Left lung (tissue), 10 donors: ENCODE measurements around the gene RPF1. TPM values are rescaled to one million over a fixed set of nuclear protein-coding genes. Genes with fewer than 3 reads are reported as not detected.

ENCODE experiments used
- ATAC-seq: fragments of 200-7000 bp; cut with Tn5 transposase; one replicate; pipeline ENCODE4 v1.9.1; 2020; ENCODE audit warnings: moderate library complexity
- DNase-seq, 4 donors: peaks; one replicate each; pipeline ENCODE4 v3.0.0-alpha.2; 2013 to 2020
- H3K27ac ChIP-seq, 2 donors: fragments of 200-600 bp; sonication (generic) in 1 of 2; one replicate each; pipeline versions ENCODE4 v1.5.0 to v1.8.0; 2020 to 2021
- H3K27me3 ChIP-seq, 2 donors: fragments of 200-600 bp; sonication (generic) in 1 of 2; one replicate each; pipeline versions ENCODE4 v1.5.0 to v1.8.0; 2020 to 2021
- H3K36me3 ChIP-seq, 2 donors: fragments of 200-600 bp; sonication (generic) in 1 of 2; one replicate each; pipeline versions ENCODE4 v1.5.0 to v1.8.0; 2020 to 2021
- H3K4me1 ChIP-seq, 2 donors: fragments of 200-600 bp; one replicate each; pipeline ENCODE4 v1.8.0; 2021
- H3K4me3 ChIP-seq, 2 donors: fragments of 200-600 bp; sonication (generic) in 1 of 2; one replicate each; pipeline versions ENCODE4 v1.5.0 to v1.8.0; 2020 to 2021; ENCODE audit warnings: mild to moderate bottlenecking in 1 of 2
- H3K9me3 ChIP-seq, 2 donors: fragments of 200-600 bp; sonication (generic) in 1 of 2; one replicate each; pipeline versions ENCODE4 v1.5.0 to v1.8.0; 2020 to 2021
- CTCF ChIP-seq, 2 donors: fragments of 200-600 bp; sonication (generic) in 1 of 2; IDR thresholded peaks; one replicate each; pipeline versions ENCODE4 v1.5.0 to v1.8.0; 2021; ENCODE audit warnings: antibody characterized with exemption in 2 of 2
- intact Hi-C, 2 donors: fragments of 100-400 bp; cut with DNase I; formaldehyde crosslinking; loops; one replicate each; pipeline versions ENCODE4 v1.11.2 to v1.14.2; 2022
- polyA plus RNA-seq, 6 donors: library from polyadenylated mRNA; unstranded; fragments of 120-200 nt; gene quantifications; one replicate each; pipeline ENCODE4 v1.2.1, GENCODE V29; 2013; ENCODE audit not compliant: insufficient read length in 6 of 6
- total RNA-seq, 2 donors: library from RNA; stranded (reverse); fragmentation: NEBNext Ultra II Directional; extraction: Animal tissue kit (Norgen Biotek cat#: 25700); gene quantifications; one replicate each; pipeline ENCODE4 v1.2.1, GENCODE V29; 2021
- donor health status: DM: no; HTN: yes; CAD: no.
- donor health status: DM: no; HTN: no; CAD: no.

The RPF1 gene
- total and polyA plus RNA-seq, 8 donors, result 20.6 to 41.1 (median 37.6) TPM

GRCh38 chr1:84508510-84508909 is 29.4 kb downstream of the RPF1 start:
- Histone ChIP-seq H3K36me3 (no peaks in the 10 kb centered on the region), H3K27ac (no peak overlapping the region), H3K27me3 (no peaks in the 10 kb centered on the region), H3K4me3 (no peak overlapping the region), H3K9me3 (peaks cover 0 to 12% of the 10 kb centered on the region in 2 donors), H3K4me1 (peaks cover 5 to 26% of the 10 kb centered on the region in 2 donors)
- TF ChIP-seq CTCF (IDR thresholded peaks at IDR 0.05), result no peak
- intact Hi-C loops, result no loop called here
- ATAC-seq, result no peak
- no peak for DNase-seq

GRCh38 chr1:84509029-84509428 is 30.0 kb downstream of the RPF1 start:
- Histone ChIP-seq H3K4me1 (peaks cover 0 to 20% of the 10 kb centered on the region in 2 donors), H3K9me3 (peaks cover 0 to 12% of the 10 kb centered on the region in 2 donors), H3K4me3 (no peak overlapping the region), H3K27ac (no peak overlapping the region), H3K27me3 (no peaks in the 10 kb centered on the region), H3K36me3 (no peaks in the 10 kb centered on the region)
- DNase-seq (no peak), ATAC-seq (no peak)
- intact Hi-C loops, result no loop called here
- TF ChIP-seq CTCF (IDR thresholded peaks at IDR 0.05), result no peak

GRCh38 chr1:84510165-84510564 is 31.1 kb downstream of the RPF1 start:
- Histone ChIP-seq H3K27me3 (no peaks in the 10 kb centered on the region), H3K36me3 (no peaks in the 10 kb centered on the region), H3K4me3 (no peak overlapping the region), H3K4me1 (peaks cover 0 to 10% of the 10 kb centered on the region in 2 donors), H3K27ac (no peak overlapping the region), H3K9me3 (peaks cover 0 to 12% of the 10 kb centered on the region in 2 donors)
- DNase-seq (no peak), ATAC-seq (no peak)
- intact Hi-C loops, result no loop called here
- TF ChIP-seq CTCF (IDR thresholded peaks at IDR 0.05), result no peak

- H3K27ac ChIP-seq, result no peak overlapping the region
- no peaks in the 10 kb centered on the region for H3K27me3 ChIP-seq
- no peak for DNase-seq
- intact Hi-C loops, result no loop called here
- no peak overlapping the region for H3K4me3 ChIP-seq
- no peaks in the 10 kb centered on the region for H3K36me3 ChIP-seq
- H3K9me3 ChIP-seq, result peaks cover 0 to 12% of the 10 kb centered on the region in 2 donors
- H3K4me1 ChIP-seq, result peaks cover 0 to 10% of the 10 kb centered on the region in 2 donors
- no peak for TF ChIP-seq CTCF (IDR thresholded peaks at IDR 0.05)
- no peak for ATAC-seq
These were observed 31.6 kb downstream of the RPF1 start for GRCh38 chr1:84510668-84511067.

- Histone ChIP-seq H3K4me3 (no peak overlapping the region), H3K27ac (no peak overlapping the region), H3K9me3 (no peaks in the 10 kb centered on the region), H3K27me3 (no peaks in the 10 kb centered on the region), H3K4me1 (no peaks in the 10 kb centered on the region), H3K36me3 (peaks cover 0 to 3% of the 10 kb centered on the region in 2 donors)
- no peak for TF ChIP-seq CTCF (IDR thresholded peaks at IDR 0.05)
- DNase-seq (no peak), ATAC-seq (no peak)
- intact Hi-C loops, result no loop called here
These were observed 45.5 kb downstream of the RPF1 start for GRCh38 chr1:84524590-84524989.
